NCI-H1092 (cell line): ENCODE results near the gene RIMKLA.

Experiments used
- DNase-seq: peaks from one replicate; lab custom pipeline; 2025; lab: John Stamatoyannopoulos, UW

Gene RIMKLA

GRCh38 chr1:42372796-42373195 is 7.8 kb upstream of the RIMKLA start:
- no peak for DNase-seq

DNA sequence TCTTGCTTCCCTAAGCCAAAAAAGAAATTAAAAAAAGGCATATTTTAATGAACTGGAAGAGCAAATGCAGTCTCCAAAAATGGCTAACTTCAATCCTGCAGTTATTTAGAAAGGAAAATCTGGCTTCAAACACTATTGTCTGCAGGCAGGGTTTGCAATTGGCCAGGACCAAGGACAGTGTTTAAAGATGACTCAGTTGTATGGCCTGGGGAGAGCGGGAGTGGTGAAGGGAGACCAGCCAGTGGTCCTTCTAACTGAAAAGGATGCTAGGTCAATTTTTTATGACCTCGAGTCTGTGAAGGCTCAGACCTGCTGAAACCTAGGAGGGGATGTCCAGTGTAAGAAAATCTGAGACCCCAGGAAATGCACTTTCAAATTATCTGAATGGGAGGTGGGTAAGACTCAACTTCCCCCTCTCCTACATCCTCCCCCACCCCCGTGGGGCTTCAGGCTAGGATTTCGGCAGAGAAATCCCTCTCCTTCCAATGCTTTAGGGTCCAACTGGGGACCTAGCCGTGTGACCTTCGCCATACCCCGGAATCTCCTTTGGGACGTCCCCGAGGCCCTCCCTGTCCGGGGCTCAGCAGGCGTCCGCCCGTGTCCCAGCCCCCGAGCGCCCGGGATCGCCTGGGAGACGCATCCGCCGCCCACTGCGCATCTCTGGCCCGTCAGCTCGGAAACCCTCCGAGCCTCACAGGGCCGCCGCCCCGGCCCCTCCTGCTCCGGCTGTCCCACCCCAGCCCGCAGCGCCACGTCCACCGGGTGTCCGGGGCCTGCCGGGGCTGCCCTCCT is 602 bp upstream of the RIMKLA start:
- peak; percentile 54 for DNase-seq

DNA sequence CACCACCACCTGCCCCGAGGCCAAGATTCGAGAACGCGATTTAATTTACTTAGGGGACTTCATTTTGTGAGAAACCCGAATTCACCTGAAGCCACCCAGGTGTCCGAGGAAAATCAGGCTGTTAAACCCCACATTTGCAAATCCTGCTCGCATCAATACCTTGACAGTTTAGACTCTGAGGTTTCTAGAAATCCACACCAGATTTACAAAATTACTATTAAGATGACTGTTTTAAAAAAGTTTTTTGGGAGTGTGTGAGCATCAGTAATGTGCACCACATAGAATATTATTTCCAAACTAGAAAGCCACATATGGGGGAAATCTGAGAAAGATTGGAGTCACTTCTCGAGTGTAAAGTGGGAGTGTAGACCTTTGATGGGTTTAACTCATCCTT is 685 bp downstream of the RIMKLA start:
- DNase-seq = no peak

DNA sequence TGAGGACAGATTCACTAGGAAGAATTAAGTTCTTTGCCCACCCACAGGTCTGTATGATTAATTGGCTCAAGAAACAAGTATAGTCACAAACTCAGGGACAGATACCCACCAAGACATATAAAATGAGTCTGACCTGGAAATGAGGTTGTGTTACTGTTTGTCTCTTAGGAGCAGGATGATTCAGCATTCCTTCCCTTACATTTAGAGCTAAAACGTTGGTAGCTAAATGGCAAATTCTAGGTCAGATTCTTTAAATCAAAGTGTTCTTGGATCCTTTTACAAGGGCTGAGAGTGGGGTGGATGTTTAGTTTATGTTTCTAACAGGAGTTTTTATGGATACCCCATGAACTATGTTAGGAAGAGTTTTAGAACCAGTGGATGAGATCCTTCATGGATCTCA is 4.7 kb downstream of the RIMKLA start:
- no peak for DNase-seq

- DNase-seq = no peak
Observed at GRCh38 chr1:42386051-42386450, 5.5 kb downstream of the RIMKLA start.

GRCh38 chr1:42392255-42392654 is 11.7 kb downstream of the RIMKLA start:
- DNase-seq = no peak

- DNase-seq = no peak
Observed at GRCh38 chr1:42392967-42393848, 12.6 kb downstream of the RIMKLA start.

DNA sequence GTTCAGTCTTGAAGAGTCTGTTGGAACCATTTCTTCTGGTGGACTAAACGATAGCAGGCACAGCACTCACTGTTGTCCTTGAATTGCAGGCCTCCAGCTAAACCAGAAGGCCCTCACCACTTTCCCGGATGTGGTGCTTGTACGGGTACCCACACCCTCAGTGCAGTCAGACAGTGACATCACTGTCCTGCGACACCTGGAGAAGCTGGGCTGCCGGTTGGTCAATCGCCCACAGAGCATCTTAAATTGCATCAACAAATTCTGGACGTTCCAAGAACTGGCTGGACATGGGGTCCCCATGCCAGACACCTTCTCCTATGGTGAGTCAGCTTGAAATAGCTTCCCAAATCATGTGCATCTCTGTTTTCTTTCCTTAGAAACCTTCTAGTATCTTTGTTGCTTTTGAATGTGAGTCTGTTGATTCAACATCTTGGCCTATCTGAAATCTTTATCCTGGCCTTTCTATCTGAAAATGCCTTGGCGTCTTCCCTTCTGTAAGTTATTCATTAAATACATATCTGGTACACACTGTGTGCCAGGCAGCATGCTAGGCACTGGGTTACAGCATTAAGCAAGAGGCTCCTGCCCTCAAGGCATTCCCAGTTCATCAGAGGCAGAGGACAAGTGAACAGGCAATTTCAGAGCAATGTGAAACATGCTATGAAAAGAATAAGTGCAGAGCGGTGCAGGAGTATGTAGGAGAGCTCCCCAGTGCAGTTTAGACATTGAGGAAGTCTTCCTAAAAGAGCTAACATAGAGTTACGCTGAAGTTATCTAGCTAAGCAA is 18.9 kb downstream of the RIMKLA start:
- no peak for DNase-seq

DNA sequence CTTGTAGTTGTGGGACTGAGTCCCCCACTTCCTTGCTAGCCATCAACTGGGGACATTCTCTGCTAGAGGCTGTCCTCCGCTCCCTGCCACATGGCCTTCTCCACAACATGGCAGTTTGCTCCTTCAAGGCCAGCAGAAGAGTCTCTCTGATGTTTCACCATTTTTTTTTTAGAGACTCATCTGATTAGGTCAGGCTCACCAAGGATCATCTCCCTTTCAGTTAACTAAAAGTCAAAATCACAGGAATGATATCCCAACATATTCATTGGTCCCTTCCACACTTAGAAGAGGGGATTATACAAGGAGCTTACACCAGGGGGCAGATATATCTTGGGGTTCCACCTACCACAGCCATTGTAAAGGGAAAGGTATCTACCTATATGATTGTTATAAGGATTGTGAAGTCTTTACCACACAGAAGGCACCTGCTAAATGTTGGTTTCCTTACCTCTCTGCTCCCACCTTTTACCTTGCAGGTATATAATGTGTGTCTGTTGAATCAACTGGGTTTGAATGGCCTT is 23.3 kb downstream of the RIMKLA start:
- DNase-seq = no peak

- DNase-seq = no peak
Observed at GRCh38 chr1:42414551-42415496, 34.2 kb downstream of the RIMKLA start.

DNA sequence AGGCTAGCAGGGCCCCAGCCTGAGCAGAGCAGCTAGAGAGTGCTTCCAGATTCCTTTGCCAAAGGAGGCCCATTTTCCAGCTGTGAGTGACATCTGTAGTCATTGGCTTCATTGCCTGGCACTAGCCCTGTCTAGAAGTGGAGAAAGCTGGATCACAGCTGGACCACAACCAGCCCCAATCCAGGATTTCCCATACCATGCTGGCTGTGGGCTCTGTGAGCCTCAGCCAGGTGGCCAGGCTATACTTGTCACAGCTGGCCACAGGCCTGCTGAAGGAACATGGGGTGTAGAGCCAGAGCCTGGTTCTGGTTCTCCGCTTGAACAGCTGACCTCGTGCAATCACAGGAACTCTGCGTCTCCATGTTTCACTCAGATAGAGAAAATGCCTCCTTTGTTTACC is 36.6 kb downstream of the RIMKLA start:
- DNase-seq = no peak

DNA sequence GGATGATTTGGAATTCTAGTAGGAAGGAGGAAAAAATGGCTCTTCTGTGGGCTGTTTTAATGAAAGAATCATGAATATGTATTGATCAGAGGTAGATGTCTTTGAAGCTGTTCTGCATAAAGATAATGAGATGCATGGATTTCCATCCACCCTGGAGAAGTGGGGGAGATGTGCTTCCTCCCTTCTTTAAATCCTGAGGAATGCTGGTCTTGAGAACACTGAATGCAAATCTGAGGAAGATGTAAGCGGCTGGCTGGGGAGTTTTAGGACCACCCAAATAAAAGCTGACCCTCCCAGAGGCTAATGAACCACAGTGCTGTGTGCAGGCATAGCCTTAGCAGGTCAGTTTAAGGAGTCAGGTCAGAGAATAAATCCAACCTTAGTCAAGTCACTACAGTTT is 37.9 kb downstream of the RIMKLA start:
- DNase-seq = no peak

DNA sequence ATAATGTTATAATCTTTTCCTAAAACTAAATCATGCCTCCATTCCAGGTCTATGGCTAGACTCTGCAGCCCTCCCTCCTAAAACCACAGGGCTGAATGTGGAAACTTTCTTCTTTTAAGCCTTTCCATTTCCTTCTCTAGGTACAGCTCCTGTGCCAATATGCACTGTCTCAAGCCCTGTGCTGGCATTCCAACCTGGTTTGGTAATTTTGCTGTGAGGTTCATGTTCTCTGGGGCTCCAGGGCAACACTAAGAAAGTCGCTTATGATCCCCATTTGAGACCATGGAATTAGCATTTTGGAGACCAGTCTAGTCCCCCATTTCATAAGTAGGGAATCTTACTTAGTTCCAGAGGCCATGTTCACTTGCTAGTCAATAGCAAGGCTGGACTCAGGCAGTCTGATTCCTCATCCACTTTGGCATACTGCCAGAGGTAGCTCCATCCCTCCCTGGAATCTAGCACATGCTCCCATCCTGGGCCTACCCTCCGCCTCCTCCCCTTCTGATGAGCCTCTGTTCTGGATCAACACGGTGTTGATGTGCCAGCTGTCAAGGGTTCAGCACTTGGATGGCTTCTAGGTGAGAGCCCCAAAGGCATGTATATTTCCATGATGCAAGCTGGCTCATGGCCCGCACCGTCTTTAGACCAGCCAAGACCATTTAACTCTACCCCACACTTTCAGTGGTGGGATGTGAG is 38.7 kb downstream of the RIMKLA start:
- peak; percentile 85 for DNase-seq

DNA sequence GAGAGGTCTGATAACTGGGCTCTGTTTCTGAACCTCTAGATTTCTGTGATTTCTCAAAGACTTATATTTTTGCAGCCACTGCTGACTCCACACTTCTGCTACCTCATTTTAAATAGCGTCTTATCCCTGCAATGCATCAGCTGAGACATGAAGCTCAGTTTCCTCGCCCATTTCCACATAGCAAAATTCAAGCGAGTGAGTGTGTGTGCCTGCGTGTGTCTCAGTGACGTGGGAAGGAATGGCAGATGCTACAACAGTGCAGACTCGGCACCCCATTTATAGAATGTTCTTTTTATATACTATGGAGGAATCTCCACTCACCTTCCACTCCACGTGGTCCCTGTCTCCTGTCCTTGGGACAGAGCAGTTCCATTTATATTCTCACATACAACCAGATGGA is 39.5 kb downstream of the RIMKLA start:
- DNase-seq = no peak

GRCh38 chr1:42420911-42421585 is 40.5 kb downstream of the RIMKLA start:
- peak; percentile 97 for DNase-seq

GRCh38 chr1:42422737-42423136 is 42.1 kb downstream of the RIMKLA start:
- peak; percentile 49 for DNase-seq

GRCh38 chr1:42423681-42424080 is 43.1 kb downstream of the RIMKLA start:
- DNase-seq = peak; percentile 67

- DNase-seq = no peak
Observed at GRCh38 chr1:42424201-42424600, 43.6 kb downstream of the RIMKLA start.

- DNase-seq = no peak
Observed at GRCh38 chr1:42427240-42427639, 46.6 kb downstream of the RIMKLA start.

- DNase-seq = no peak
Observed at GRCh38 chr1:42429603-42430002, 49.0 kb downstream of the RIMKLA start.
